GM23338 (cell line): ENCODE results near the gene POLD2.

Experiments
- CREB1 ChIP-seq: fragments of 250-450 bp; sonication (Bioruptor Pico); IDR thresholded peaks from 2 replicates; pipeline ENCODE4 v1.5.0; 2020; ENCODE audit warnings: low read depth, mild to moderate bottlenecking, moderate library complexity
- CTCF ChIP-seq, 2 experiments: fragments of 200-600 bp in 1 of 2; sonication (generic) in 1 of 2; conservative IDR thresholded peaks; 2 replicates each; pipeline versions ENCODE4 v1.5.1 to v1.6.1; 2016 to 2017; ENCODE audit warnings: antibody characterized with exemption in 2 of 2, low read depth in 2 of 2, mild to moderate bottlenecking in 2 of 2, moderate library complexity in 1 of 2
- EZH2 ChIP-seq: fragments of 200-600 bp; sonication (generic); IDR thresholded peaks from one replicate; pipeline ENCODE4 v1.8.0; 2017; ENCODE audit warnings: antibody characterized with exemption, mild to moderate bottlenecking, low read depth; ENCODE audit not compliant: unreplicated experiment
- EZH2phosphoT487 ChIP-seq: fragments of 200-600 bp; sonication (generic); IDR thresholded peaks from one replicate; pipeline ENCODE4 v1.8.1; 2018; ENCODE audit warnings: antibody characterized with exemption; ENCODE audit not compliant: unreplicated experiment
- POLR2AphosphoS5 ChIP-seq: IDR thresholded peaks from 2 replicates; pipeline ENCODE4 v1.6.1; 2016; ENCODE audit warnings: antibody characterized with exemption, low read depth
- REST ChIP-seq: IDR thresholded peaks from one replicate; pipeline ENCODE4 v1.6.1; 2018; ENCODE audit warnings: antibody characterized with exemption; ENCODE audit not compliant: unreplicated experiment
- ZNF114 ChIP-seq: fragments of 250-450 bp; sonication (Bioruptor Pico); IDR thresholded peaks from 2 replicates; pipeline ENCODE4 v1.5.0; 2020; ENCODE audit warnings: mild to moderate bottlenecking, moderate library complexity
- ZNF462 ChIP-seq: fragments of 250-450 bp; sonication (Bioruptor Pico); IDR thresholded peaks from 2 replicates; pipeline ENCODE4 v1.5.0; 2020; ENCODE audit warnings: mild to moderate bottlenecking, moderate library complexity

- TF ChIP-seq REST (no peak), CREB1 (CRISPR knock-in tag) (no peak), EZH2phosphoT487 (no peak), CTCF (conservative IDR thresholded peaks at IDR 0.05; ENCODE audit: low read depth in 2 of 2) (no peak), POLR2AphosphoS5 (no peak), EZH2 (no peak), ZNF462 (CRISPR knock-in tag) (no peak), ZNF114 (CRISPR knock-in tag) (no peak)
Measured at GRCh38 chr7:44156453-44157010, 33.2 kb upstream of the POLD2 start.
